Right lobe of liver (tissue), 4 donors: ENCODE measurements around the gene NR1H4.

Source experiments
- POLR2A ChIP-seq: fragments of 450-650 bp; IDR thresholded peaks from one replicate; pipeline ENCODE4 v1.6.1; 2017; ENCODE audit warnings: antibody characterized with exemption, mild to moderate bottlenecking
- TF ChIP-seq, protein P1 (sequence below), 4 donors: fragments of 200-600 bp in 3 of 4; fragments of 450-650 bp in 1 of 4; IDR thresholded peaks; one replicate each; pipeline versions ENCODE4 v1.5.1 to v1.8.0; 2016 to 2022; ENCODE audit warnings: antibody characterized with exemption in 4 of 4, mild to moderate bottlenecking in 2 of 4
- donor health status: DM: no; HTN: no; CAD: no.
- donor health status: DM: no; HTN: no; CAD: no.
- donor health status: DM: no; HTN: yes; CAD: no.

DNA sequence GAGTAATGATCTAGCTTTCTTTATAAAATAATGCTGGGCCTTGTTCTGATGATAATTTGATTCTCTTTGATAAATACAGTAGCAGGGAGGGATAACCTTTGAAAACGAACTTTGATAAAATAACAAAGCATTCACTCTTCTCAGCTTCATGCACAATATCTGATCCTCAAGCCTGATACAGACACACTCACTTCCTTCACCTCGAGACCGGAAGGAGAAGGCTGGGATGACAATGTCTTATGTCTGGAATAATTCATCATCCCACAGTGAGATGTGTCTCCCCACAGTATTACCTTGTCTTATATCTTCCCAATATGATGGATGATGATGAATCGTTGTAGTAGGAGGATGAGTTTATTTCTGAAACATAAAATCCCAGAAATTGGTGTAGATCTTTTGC is 15.5 kb upstream of the NR1H4 start:
- TF ChIP-seq, protein P1, sequence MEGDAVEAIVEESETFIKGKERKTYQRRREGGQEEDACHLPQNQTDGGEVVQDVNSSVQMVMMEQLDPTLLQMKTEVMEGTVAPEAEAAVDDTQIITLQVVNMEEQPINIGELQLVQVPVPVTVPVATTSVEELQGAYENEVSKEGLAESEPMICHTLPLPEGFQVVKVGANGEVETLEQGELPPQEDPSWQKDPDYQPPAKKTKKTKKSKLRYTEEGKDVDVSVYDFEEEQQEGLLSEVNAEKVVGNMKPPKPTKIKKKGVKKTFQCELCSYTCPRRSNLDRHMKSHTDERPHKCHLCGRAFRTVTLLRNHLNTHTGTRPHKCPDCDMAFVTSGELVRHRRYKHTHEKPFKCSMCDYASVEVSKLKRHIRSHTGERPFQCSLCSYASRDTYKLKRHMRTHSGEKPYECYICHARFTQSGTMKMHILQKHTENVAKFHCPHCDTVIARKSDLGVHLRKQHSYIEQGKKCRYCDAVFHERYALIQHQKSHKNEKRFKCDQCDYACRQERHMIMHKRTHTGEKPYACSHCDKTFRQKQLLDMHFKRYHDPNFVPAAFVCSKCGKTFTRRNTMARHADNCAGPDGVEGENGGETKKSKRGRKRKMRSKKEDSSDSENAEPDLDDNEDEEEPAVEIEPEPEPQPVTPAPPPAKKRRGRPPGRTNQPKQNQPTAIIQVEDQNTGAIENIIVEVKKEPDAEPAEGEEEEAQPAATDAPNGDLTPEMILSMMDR (IDR thresholded peaks at IDR 0.05): no peak
- no peak for TF ChIP-seq POLR2A
